Uterus (tissue), 2 donors: ENCODE data around the gene ANKRD63.

ENCODE experiments used
- POLR2A ChIP-seq, 2 donors: fragments of 450-650 bp; IDR thresholded peaks; one replicate each; pipeline ENCODE4 v1.6.1; 2016; ENCODE audit warnings: antibody characterized with exemption in 2 of 2, mild to moderate bottlenecking in 1 of 2, moderate library complexity in 1 of 2
- TF ChIP-seq, protein P1 (sequence below), 4 experiments: fragments of 200-600 bp in 2 of 4; fragments of 450-650 bp in 2 of 4; sonication (generic) in 2 of 4; IDR thresholded peaks; one replicate each; pipeline ENCODE4 v1.5.1; 2016 to 2019; ENCODE audit warnings: antibody characterized with exemption in 4 of 4, mild to moderate bottlenecking in 2 of 4, moderate library complexity in 1 of 4

DNA sequence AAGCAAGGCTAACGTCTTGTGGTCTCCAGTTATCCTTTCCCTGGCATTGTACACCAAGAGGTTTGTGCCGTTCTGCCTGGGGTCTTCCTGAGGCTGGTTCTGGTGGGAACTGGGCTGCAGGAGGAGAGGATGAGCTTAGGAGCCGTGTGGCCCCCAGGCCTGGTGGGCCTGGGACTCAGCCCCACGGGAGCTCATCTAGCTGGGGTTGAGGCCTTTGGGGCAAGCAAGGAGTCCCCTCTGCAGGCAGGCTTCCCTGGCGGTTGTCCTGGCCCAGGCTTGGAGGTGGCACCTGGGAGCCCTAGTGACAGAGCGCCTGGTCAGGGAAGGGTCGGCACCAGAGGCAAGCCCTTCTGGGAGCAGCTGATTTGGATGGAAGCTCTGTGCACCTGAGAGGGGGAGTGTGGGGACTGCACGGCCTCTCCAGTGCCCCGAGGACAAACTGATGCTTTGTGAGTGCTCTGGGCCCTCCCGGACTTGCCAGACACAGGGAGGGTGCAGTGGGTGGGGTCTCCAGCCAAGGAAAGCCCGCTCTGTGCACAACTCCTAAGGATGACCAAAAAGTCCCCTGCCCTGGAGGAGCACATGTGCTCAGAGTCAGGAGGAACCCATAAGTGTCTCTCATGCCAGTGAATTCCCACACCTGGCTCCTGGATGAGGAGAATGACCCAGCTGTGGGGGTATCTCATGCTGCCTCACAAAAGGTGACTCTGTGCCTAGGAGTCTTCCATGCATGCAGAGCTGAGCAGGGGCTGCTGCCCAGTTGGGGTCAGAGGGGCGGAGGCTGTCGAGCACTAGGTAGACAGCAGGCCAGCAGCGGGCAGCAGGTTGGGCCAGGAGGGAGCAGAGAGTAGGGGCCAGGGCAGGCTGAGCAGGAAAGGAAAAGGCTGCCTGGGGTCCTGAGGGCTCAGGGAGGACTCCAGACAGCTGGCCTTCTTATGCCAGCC lies 41.3 kb downstream of the ANKRD63 start:
- TF ChIP-seq, protein P1, sequence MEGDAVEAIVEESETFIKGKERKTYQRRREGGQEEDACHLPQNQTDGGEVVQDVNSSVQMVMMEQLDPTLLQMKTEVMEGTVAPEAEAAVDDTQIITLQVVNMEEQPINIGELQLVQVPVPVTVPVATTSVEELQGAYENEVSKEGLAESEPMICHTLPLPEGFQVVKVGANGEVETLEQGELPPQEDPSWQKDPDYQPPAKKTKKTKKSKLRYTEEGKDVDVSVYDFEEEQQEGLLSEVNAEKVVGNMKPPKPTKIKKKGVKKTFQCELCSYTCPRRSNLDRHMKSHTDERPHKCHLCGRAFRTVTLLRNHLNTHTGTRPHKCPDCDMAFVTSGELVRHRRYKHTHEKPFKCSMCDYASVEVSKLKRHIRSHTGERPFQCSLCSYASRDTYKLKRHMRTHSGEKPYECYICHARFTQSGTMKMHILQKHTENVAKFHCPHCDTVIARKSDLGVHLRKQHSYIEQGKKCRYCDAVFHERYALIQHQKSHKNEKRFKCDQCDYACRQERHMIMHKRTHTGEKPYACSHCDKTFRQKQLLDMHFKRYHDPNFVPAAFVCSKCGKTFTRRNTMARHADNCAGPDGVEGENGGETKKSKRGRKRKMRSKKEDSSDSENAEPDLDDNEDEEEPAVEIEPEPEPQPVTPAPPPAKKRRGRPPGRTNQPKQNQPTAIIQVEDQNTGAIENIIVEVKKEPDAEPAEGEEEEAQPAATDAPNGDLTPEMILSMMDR (IDR thresholded peaks at IDR 0.05) = no peak
- TF ChIP-seq POLR2A (IDR thresholded peaks at IDR 0.05) = no peak
